Memory B cell (primary cell): ENCODE results near the gene DDAH1.

Experiments used
- ATAC-seq: fragments of 150-1000 bp; cut with Tn5 transposase; 2 replicates; pipeline ENCODE4 v1.10.0; 2021; ENCODE audit warnings: low read depth, mild to moderate bottlenecking, moderate library complexity
- DNase-seq, 2 donors: peaks; one replicate each; pipeline ENCODE4 v3.0.0; 2022; ENCODE audit warnings: low spot score in 2 of 2
- H3K27ac Mint-ChIP-seq: one replicate; pipeline ENCODE4 v1.8.0; 2022; ENCODE audit warnings: mild to moderate bottlenecking, moderate library complexity, mixed read lengths
- H3K27me3 Mint-ChIP-seq: one replicate; pipeline ENCODE4 v1.8.0; 2022; ENCODE audit warnings: mixed read lengths
- H3K36me3 Mint-ChIP-seq: one replicate; pipeline ENCODE4 v1.8.0; 2022; ENCODE audit warnings: mild to moderate bottlenecking, mixed read lengths
- H3K4me1 Mint-ChIP-seq: one replicate; pipeline ENCODE4 v1.8.0; 2022; ENCODE audit warnings: mixed read lengths
- H3K4me3 Mint-ChIP-seq: one replicate; pipeline ENCODE4 v1.8.0; 2022; ENCODE audit warnings: mild to moderate bottlenecking, moderate library complexity, mixed read lengths
- H3K9me3 Mint-ChIP-seq: one replicate; pipeline ENCODE4 v1.8.0; 2022; ENCODE audit warnings: mixed read lengths

Gene DDAH1

GRCh38 chr1:85409516-85409915 lies 55.4 kb downstream of the DDAH1 start:
- Mint-ChIP-seq H3K27ac (no peak overlapping the region), H3K4me1 (no peaks in the 10 kb centered on the region)

GRCh38 chr1:85407746-85408377 lies 57.1 kb downstream of the DDAH1 start:
- ATAC-seq (no peak), DNase-seq (no peak)
- H3K27ac Mint-ChIP-seq, result no peak overlapping the region
- H3K27me3 Mint-ChIP-seq, result no peaks in the 10 kb centered on the region
- H3K9me3 Mint-ChIP-seq, result no peaks in the 10 kb centered on the region
- no peaks in the 10 kb centered on the region for H3K4me1 Mint-ChIP-seq
- no peak overlapping the region for H3K4me3 Mint-ChIP-seq
- H3K36me3 Mint-ChIP-seq, result peaks cover 4% of the 10 kb centered on the region

More at GRCh38 chr1:85409516-85409915, 55.4 kb downstream of the DDAH1 start:
- Mint-ChIP-seq H3K27me3 (no peaks in the 10 kb centered on the region), H3K36me3 (peaks cover 5% of the 10 kb centered on the region), H3K9me3 (no peaks in the 10 kb centered on the region), H3K4me3 (no peak overlapping the region)
- ATAC-seq (no peak), DNase-seq (no peak)

GRCh38 chr1:85406887-85407533 lies 57.9 kb downstream of the DDAH1 start:
- peaks cover 5% of the 10 kb centered on the region for H3K36me3 Mint-ChIP-seq
- no peaks in the 10 kb centered on the region for H3K27me3 Mint-ChIP-seq
- DNase-seq, result no peak
- no peak for ATAC-seq
- no peaks in the 10 kb centered on the region for H3K9me3 Mint-ChIP-seq
- no peak overlapping the region for H3K27ac Mint-ChIP-seq
- H3K4me1 Mint-ChIP-seq, result no peaks in the 10 kb centered on the region
- no peak overlapping the region for H3K4me3 Mint-ChIP-seq

- DNase-seq (no peak), ATAC-seq (no peak)
- H3K27ac Mint-ChIP-seq, result no peak overlapping the region
- H3K27me3 Mint-ChIP-seq, result no peaks in the 10 kb centered on the region
- no peaks in the 10 kb centered on the region for H3K4me1 Mint-ChIP-seq
- H3K4me3 Mint-ChIP-seq, result no peak overlapping the region
- H3K9me3 Mint-ChIP-seq, result no peaks in the 10 kb centered on the region
- peaks cover 6% of the 10 kb centered on the region for H3K36me3 Mint-ChIP-seq
Measured at GRCh38 chr1:85406081-85406480, 58.9 kb downstream of the DDAH1 start.

GRCh38 chr1:85404408-85404807 lies 60.6 kb downstream of the DDAH1 start:
- H3K4me1 Mint-ChIP-seq, result no peaks in the 10 kb centered on the region
- H3K4me3 Mint-ChIP-seq, result no peak overlapping the region
- DNase-seq (no peak), ATAC-seq (no peak)
- H3K27ac Mint-ChIP-seq, result no peak overlapping the region
- no peaks in the 10 kb centered on the region for H3K9me3 Mint-ChIP-seq
- peaks cover 7% of the 10 kb centered on the region for H3K36me3 Mint-ChIP-seq
- H3K27me3 Mint-ChIP-seq, result no peaks in the 10 kb centered on the region

- Mint-ChIP-seq H3K36me3 (peaks cover 9% of the 10 kb centered on the region), H3K4me3 (no peak overlapping the region), H3K27me3 (no peaks in the 10 kb centered on the region), H3K27ac (no peak overlapping the region), H3K9me3 (no peaks in the 10 kb centered on the region), H3K4me1 (no peaks in the 10 kb centered on the region)
- DNase-seq (no peak), ATAC-seq (no peak)
Measured at GRCh38 chr1:85398391-85399064, 66.4 kb downstream of the DDAH1 start.

GRCh38 chr1:85397490-85398032 lies 67.4 kb downstream of the DDAH1 start:
- Mint-ChIP-seq H3K27me3 (no peaks in the 10 kb centered on the region), H3K9me3 (no peaks in the 10 kb centered on the region), H3K4me1 (no peaks in the 10 kb centered on the region), H3K4me3 (no peak overlapping the region), H3K27ac (no peak overlapping the region), H3K36me3 (peaks cover 7% of the 10 kb centered on the region)
- DNase-seq (no peak), ATAC-seq (no peak)

GRCh38 chr1:85396194-85396593 lies 68.8 kb downstream of the DDAH1 start:
- no peak for DNase-seq
- no peaks in the 10 kb centered on the region for H3K4me1 Mint-ChIP-seq
- no peaks in the 10 kb centered on the region for H3K27me3 Mint-ChIP-seq
- no peak overlapping the region for H3K4me3 Mint-ChIP-seq
- H3K36me3 Mint-ChIP-seq, result peaks cover 7% of the 10 kb centered on the region
- H3K27ac Mint-ChIP-seq, result no peak overlapping the region
- ATAC-seq, result no peak
- no peaks in the 10 kb centered on the region for H3K9me3 Mint-ChIP-seq

- no peaks in the 10 kb centered on the region for H3K27me3 Mint-ChIP-seq
- H3K4me3 Mint-ChIP-seq, result no peak overlapping the region
- no peaks in the 10 kb centered on the region for H3K4me1 Mint-ChIP-seq
- ATAC-seq, result no peak
- peaks cover 3% of the 10 kb centered on the region for H3K9me3 Mint-ChIP-seq
- DNase-seq, result no peak
- H3K27ac Mint-ChIP-seq, result no peak overlapping the region
- H3K36me3 Mint-ChIP-seq, result peaks cover 4% of the 10 kb centered on the region
Measured at GRCh38 chr1:85394130-85394529, 70.8 kb downstream of the DDAH1 start.

- Mint-ChIP-seq H3K4me1 (no peaks in the 10 kb centered on the region), H3K27ac (no peak overlapping the region), H3K27me3 (no peaks in the 10 kb centered on the region), H3K4me3 (no peak overlapping the region), H3K36me3 (peaks cover 4% of the 10 kb centered on the region), H3K9me3 (peaks cover 3% of the 10 kb centered on the region)
- DNase-seq (no peak), ATAC-seq (no peak)
Measured at GRCh38 chr1:85393490-85393889, 71.5 kb downstream of the DDAH1 start.

- no peaks in the 10 kb centered on the region for H3K27me3 Mint-ChIP-seq
- no peaks in the 10 kb centered on the region for H3K4me1 Mint-ChIP-seq
- H3K9me3 Mint-ChIP-seq, result peaks cover 9% of the 10 kb centered on the region
- ATAC-seq (no peak), DNase-seq (no peak)
- no peak overlapping the region for H3K27ac Mint-ChIP-seq
- H3K4me3 Mint-ChIP-seq, result no peak overlapping the region
- H3K36me3 Mint-ChIP-seq, result peaks cover 18% of the 10 kb centered on the region
Measured at GRCh38 chr1:85388416-85388815, 76.5 kb downstream of the DDAH1 start.

- Mint-ChIP-seq H3K27ac (no peak overlapping the region), H3K4me1 (no peaks in the 10 kb centered on the region), H3K9me3 (peaks cover 13% of the 10 kb centered on the region), H3K4me3 (no peak overlapping the region), H3K36me3 (peaks cover 23% of the 10 kb centered on the region), H3K27me3 (no peaks in the 10 kb centered on the region)
- ATAC-seq, result no peak
- no peak for DNase-seq
Measured at GRCh38 chr1:85387781-85388180, 77.2 kb downstream of the DDAH1 start.

- H3K27me3 Mint-ChIP-seq, result no peaks in the 10 kb centered on the region
- H3K4me1 Mint-ChIP-seq, result no peaks in the 10 kb centered on the region
- DNase-seq (no peak), ATAC-seq (no peak)
- H3K9me3 Mint-ChIP-seq, result peaks cover 19% of the 10 kb centered on the region
- no peak overlapping the region for H3K27ac Mint-ChIP-seq
- peaks cover 35% of the 10 kb centered on the region for H3K36me3 Mint-ChIP-seq
- no peak overlapping the region for H3K4me3 Mint-ChIP-seq
Measured at GRCh38 chr1:85386068-85386722, 78.8 kb downstream of the DDAH1 start.
